ENCODE measurements around the gene WDR7. TPM values are rescaled to one million over a fixed set of nuclear protein-coding genes. Genes with fewer than 3 reads are reported as not detected.

WDR7 gene
- total and polyA plus RNA-seq, 10 of the 15 experiments (the other 5 are each of a cell fraction or from before 2014, with no cell fraction given), result 2.8 to 16.5 (median 11.7) TPM

DNA sequence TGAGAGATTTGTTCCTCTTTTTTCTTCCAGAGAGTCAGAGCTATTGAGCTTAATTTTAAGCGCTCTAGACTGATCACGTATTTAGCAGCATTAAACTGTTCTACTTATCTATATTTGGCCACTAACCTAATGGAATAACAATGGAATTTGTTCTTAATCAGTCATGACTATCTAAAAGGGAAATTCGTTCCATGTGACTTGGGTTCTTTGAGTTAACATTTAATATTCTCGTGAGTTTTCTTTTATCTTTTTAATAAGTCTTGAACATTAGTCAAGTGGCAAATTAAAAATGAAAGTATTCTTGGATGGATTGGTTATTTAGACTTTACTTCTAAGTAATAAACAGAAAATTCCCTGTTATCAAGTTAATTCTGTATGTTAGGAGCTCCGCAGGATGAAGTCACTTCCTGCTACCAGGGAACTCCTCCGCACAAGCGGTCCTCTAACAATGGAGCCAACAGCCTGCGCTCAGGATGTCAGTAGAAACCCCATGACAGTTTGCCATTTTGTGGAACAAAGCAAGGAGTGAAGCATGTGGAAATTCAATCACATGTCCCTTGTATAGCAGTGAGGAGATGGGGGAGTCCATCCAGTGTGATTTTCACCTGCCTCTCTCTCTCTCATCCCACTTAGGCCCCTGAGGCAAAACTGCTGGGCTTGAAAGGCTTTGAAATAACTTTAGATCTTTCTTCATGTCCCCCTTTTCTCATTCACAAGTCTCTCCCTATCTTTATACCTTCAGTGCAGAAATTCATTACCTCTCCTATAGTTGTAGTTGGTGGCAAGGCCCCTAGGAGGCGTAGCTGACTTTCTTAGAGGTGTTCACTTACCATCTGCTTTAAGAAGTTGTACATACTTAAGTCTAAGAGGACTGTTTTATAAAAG lies 138.1 kb downstream of the WDR7 start:
- BruUV-seq (replicated peaks), result no TSS peak
- WGBS (ENCODE audit: insufficient coverage, insufficient replicate concordance, low lambda C conversion rate, missing lambda C conversion rate), result 96% methylated on average over 9 of the region's 9 CpGs
- ATAC-seq, result peak; percentile 89
- no peaks in the 10 kb centered on the region for H3K79me2 ChIP-seq (ENCODE audit: control insufficient read depth, insufficient read depth, low read length)
- H3K4me3 ChIP-seq, result no peak overlapping the region
- H3K27me3 ChIP-seq (replicated peaks in 1 of 2; ENCODE audit: control insufficient read depth in 2 of 2, insufficient read depth in 2 of 2, low read length in 1 of 2), result no peaks in the 10 kb centered on the region
- no peak overlapping the region for H3K9ac ChIP-seq (ENCODE audit: control insufficient read depth, insufficient read depth, low read length)
- POLR2A ChIA-PET, result no interaction called here
- SMC1A ChIA-PET (ENCODE audit: uncharacterized antibody, unreplicated experiment), result interaction anchor here (0.6 to 2.8 kb wide), 13 partner anchors 12 to 771 kb away, joined by 3 to 18 read pairs (median 3); no protein-coding TSS in a partner anchor
- H4K20me1 ChIP-seq (ENCODE audit: control insufficient read depth, insufficient read depth), result no peaks in the 10 kb centered on the region
- TF ChIP-seq SMC3 (IDR thresholded peaks at IDR 0.05; ENCODE audit: borderline replicate concordance, low read length) (peak; percentile 49; the same call in 1 of the 2 replicates), CHD4 (IDR thresholded peaks at IDR 0.05) (no peak), RAD21 (IDR thresholded peaks at IDR 0.05; ENCODE audit: insufficient read depth, low read depth, low read length) (peak; percentile 71)
- TF ChIP-seq, protein P1, sequence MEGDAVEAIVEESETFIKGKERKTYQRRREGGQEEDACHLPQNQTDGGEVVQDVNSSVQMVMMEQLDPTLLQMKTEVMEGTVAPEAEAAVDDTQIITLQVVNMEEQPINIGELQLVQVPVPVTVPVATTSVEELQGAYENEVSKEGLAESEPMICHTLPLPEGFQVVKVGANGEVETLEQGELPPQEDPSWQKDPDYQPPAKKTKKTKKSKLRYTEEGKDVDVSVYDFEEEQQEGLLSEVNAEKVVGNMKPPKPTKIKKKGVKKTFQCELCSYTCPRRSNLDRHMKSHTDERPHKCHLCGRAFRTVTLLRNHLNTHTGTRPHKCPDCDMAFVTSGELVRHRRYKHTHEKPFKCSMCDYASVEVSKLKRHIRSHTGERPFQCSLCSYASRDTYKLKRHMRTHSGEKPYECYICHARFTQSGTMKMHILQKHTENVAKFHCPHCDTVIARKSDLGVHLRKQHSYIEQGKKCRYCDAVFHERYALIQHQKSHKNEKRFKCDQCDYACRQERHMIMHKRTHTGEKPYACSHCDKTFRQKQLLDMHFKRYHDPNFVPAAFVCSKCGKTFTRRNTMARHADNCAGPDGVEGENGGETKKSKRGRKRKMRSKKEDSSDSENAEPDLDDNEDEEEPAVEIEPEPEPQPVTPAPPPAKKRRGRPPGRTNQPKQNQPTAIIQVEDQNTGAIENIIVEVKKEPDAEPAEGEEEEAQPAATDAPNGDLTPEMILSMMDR (IDR thresholded peaks at IDR 0.05 in 2 of 3, conservative IDR thresholded peaks at IDR 0.05 in 1 of 3; ENCODE audit: control insufficient read depth in 2 of 3, extremely low read depth in 1 of 3, insufficient read depth in 1 of 3, low read depth in 3 of 3, low read length in 3 of 3), result peak; percentile 65 to 67 (median 66)
- intact Hi-C loops (cut with micrococcal nuclease; ENCODE audit: unreplicated experiment) (loop anchor here (5.0 kb wide), 1 partner anchor 658 kb away; no protein-coding TSS in a partner anchor), in situ Hi-C loops (cut with MboI) (no loop called here)
- H3K9me3 ChIP-seq (replicated peaks; ENCODE audit: control insufficient read depth, insufficient read depth, low read length), result no peaks in the 10 kb centered on the region
- RAD21 ChIA-PET (ENCODE audit: unreplicated experiment), result interaction anchor here (0.6 to 3.4 kb wide), 8 partner anchors 10 to 768 kb away, joined by 3 to 12 read pairs (median 4); no protein-coding TSS in a partner anchor
- no peak for FAIRE-seq
- no peak for DNase-seq (ENCODE audit: low read depth, low spot score)
- CTCF ChIA-PET, result interaction anchor here (0.6 to 3.5 kb wide), 27 partner anchors 8 to 790 kb away, joined by 3 to 16 read pairs (median 4); no protein-coding TSS in a partner anchor
- no peaks in the 10 kb centered on the region for H3K4me1 ChIP-seq (ENCODE audit: control insufficient read depth, insufficient read depth, low read length)
- no peak overlapping the region for H3K4me2 ChIP-seq (ENCODE audit: control insufficient read depth, insufficient read depth)
- no peak overlapping the region for H3K27ac ChIP-seq (ENCODE audit: control insufficient read depth, insufficient read depth)
- no peak overlapping the region for H2AFZ ChIP-seq (ENCODE audit: control insufficient read depth, low read depth, low read length)
- H3K36me3 ChIP-seq (ENCODE audit: control insufficient read depth in 2 of 2, insufficient read depth in 2 of 2, low read length in 1 of 2), result no peaks in the 10 kb centered on the region
